Lung (tissue), 12 donors: Measurements from ENCODE around the gene GCK. TPM values are rescaled to one million over a fixed set of nuclear protein-coding genes. Genes with fewer than 3 reads are reported as not detected.

Source experiments
- ATAC-seq: fragments of 200-7000 bp; cut with Tn5 transposase; one replicate; pipeline ENCODE4 v1.9.1; 2020; ENCODE audit warnings: moderate number of reproducible peaks; ENCODE audit not compliant: insufficient read depth, low FRiP score
- DNase-seq, 3 donors: peaks; one replicate each; pipeline ENCODE4 v3.0.0-alpha.2; 2013 to 2017
- H3K27ac ChIP-seq, 2 donors: one replicate each; pipeline ENCODE4 v1.5.1; 2013; ENCODE audit warnings: mild to moderate bottlenecking in 2 of 2, moderate library complexity in 2 of 2, control low read depth in 1 of 2, inconsistent platforms in 1 of 2, low read depth in 1 of 2, low read length in 1 of 2
- H3K27me3 ChIP-seq, 3 donors: one replicate each; pipeline ENCODE4 v1.5.1; 2013; ENCODE audit warnings: low read length in 2 of 3; ENCODE audit not compliant: control insufficient read depth in 3 of 3, insufficient read depth in 3 of 3
- H3K36me3 ChIP-seq, 4 donors: one replicate each; pipeline ENCODE4 v1.5.1; 2013; ENCODE audit warnings: low read length in 4 of 4, mild to moderate bottlenecking in 1 of 4, moderate library complexity in 1 of 4; ENCODE audit not compliant: control insufficient read depth in 4 of 4, insufficient read depth in 4 of 4
- H3K4me1 ChIP-seq, 5 donors: one replicate each; pipeline ENCODE4 v1.5.1; 2013; ENCODE audit warnings: low read length in 5 of 5, mild to moderate bottlenecking in 2 of 5, moderate library complexity in 1 of 5; ENCODE audit not compliant: control insufficient read depth in 5 of 5, insufficient read depth in 5 of 5
- H3K4me3 ChIP-seq: one replicate; pipeline ENCODE4 v1.5.1; 2013; ENCODE audit warnings: mild to moderate bottlenecking, control low read depth, moderate library complexity
- H3K9ac ChIP-seq, 2 donors: one replicate each; pipeline ENCODE4 v1.5.1; 2013; ENCODE audit warnings: low read length in 2 of 2, control low read depth in 1 of 2; ENCODE audit not compliant: insufficient read depth in 1 of 2
- H3K9me3 ChIP-seq, 4 donors: one replicate each; pipeline ENCODE4 v1.5.1; 2013; ENCODE audit warnings: low read length in 3 of 4, mild to moderate bottlenecking in 1 of 4, moderate library complexity in 1 of 4; ENCODE audit not compliant: control insufficient read depth in 4 of 4, insufficient read depth in 3 of 4
- CTCF ChIP-seq: IDR thresholded peaks from 2 replicates; pipeline ENCODE4 v1.5.1; 2012; ENCODE audit warnings: mild to moderate bottlenecking; ENCODE audit errors: control extremely low read depth, extremely low read depth
- WGBS, 2 donors: extraction: QIAGEN DNeasy Blood & Tissue Kit; methylation state at CpG; one replicate each; pipeline ENCODE4 v1.1.7; 2013; 5-methylcytosine and 5-hydroxymethylcytosine counted together
- polyA plus RNA-seq, 2 donors: library from polyadenylated mRNA; stranded (reverse); fragments of 200-250 nt; gene quantifications; one replicate each; pipeline ENCODE4 v1.2.1, GENCODE V29; 2013
- total RNA-seq, 2 donors: library from RNA; depleted of rRNA in 1 of 2; stranded (reverse); fragments of >200 nt in 1 of 2; gene quantifications; one replicate each; pipeline ENCODE4 v1.2.1, GENCODE V29; 2014 to 2021
- donor health status: control.
- donor health status: control.
- donor health status: Bipolar disorder and iron deficiency.
- donor health status: healthy.
- donor health status: DM: yes; HTN: yes; CAD: no.

GCK gene
- total and polyA plus RNA-seq, 4 donors = 0.25 to 1.1 (median 0.43) TPM

GRCh38 chr7:44114586-44115310, 74.5 kb downstream of the GCK start:
- DNase-seq (no peak), ATAC-seq (no peak)
- H3K36me3 ChIP-seq = peaks cover 0 to 61% (median 15%) of the 10 kb centered on the region in 4 donors
- 90 to 91% methylated on average over 12 of the region's 12 CpGs for WGBS, 2 donors
- no peaks in the 10 kb centered on the region for H3K27me3 ChIP-seq
- no peak overlapping the region for H3K9ac ChIP-seq
- TF ChIP-seq CTCF = no peak
- H3K9me3 ChIP-seq = no peaks in the 10 kb centered on the region
- no peak overlapping the region for H3K4me3 ChIP-seq
- no peaks in the 10 kb centered on the region for H3K4me1 ChIP-seq
- no peak overlapping the region for H3K27ac ChIP-seq

GRCh38 chr7:44113764-44114354, 75.4 kb downstream of the GCK start:
- TF ChIP-seq CTCF = no peak
- Histone ChIP-seq H3K27ac (no peak overlapping the region), H3K4me3 (no peak overlapping the region), H3K27me3 (no peaks in the 10 kb centered on the region), H3K9ac (no peak overlapping the region), H3K9me3 (no peaks in the 10 kb centered on the region), H3K36me3 (peaks cover 0 to 57% (median 15%) of the 10 kb centered on the region in 4 donors), H3K4me1 (no peaks in the 10 kb centered on the region)
- DNase-seq (no peak), ATAC-seq (no peak)
- WGBS, 2 donors = 91 to 93% methylated on average over 24 of the region's 24 CpGs

GRCh38 chr7:44112997-44113763, 76.1 kb downstream of the GCK start:
- Histone ChIP-seq H3K9me3 (no peaks in the 10 kb centered on the region), H3K9ac (no peak overlapping the region), H3K4me1 (no peaks in the 10 kb centered on the region), H3K27ac (no peak overlapping the region), H3K4me3 (no peak overlapping the region), H3K27me3 (no peaks in the 10 kb centered on the region), H3K36me3 (peaks cover 0 to 59% (median 16%) of the 10 kb centered on the region in 4 donors)
- ATAC-seq = no peak
- no peak for TF ChIP-seq CTCF
- 88 to 92% methylated on average over 31 to 34 of the region's 34 CpGs for WGBS, 2 donors
- no peak for DNase-seq
